Right lung (tissue), 5 donors: ENCODE results near the gene PVR. TPM values are rescaled to one million over a fixed set of nuclear protein-coding genes. Genes with fewer than 3 reads are reported as not detected.
"Not testable (repeated sequence)": the region's sequence is repeated elsewhere in the genome, so short reads cannot be mapped to it uniquely, and the experiment has no call there.

Experiments used
- DNase-seq, 2 donors: peaks; one replicate each; pipeline ENCODE4 v3.0.0-alpha.2; 2013
- polyA plus RNA-seq, 5 donors: library from polyadenylated mRNA; unstranded; fragments of 120-200 nt; gene quantifications; one replicate each; pipeline versions ENCODE4 v1.2.1 to v1.2.3, GENCODE V29; 2013; ENCODE audit warnings: inconsistent platforms in 1 of 5, low replicate concordance in 1 of 5; ENCODE audit not compliant: insufficient read length in 5 of 5, insufficient read depth in 1 of 5

Gene PVR
- polyA plus RNA-seq, 5 donors, result 21.4 to 29.9 (median 24.4) TPM

GRCh38 chr19:44617110-44617880 is 26.4 kb upstream of the PVR start:
- DNase-seq, result no peak

- DNase-seq, result no peak
Observed at GRCh38 chr19:44618640-44619357, 24.9 kb upstream of the PVR start.

GRCh38 chr19:44620667-44621066 is 23.0 kb upstream of the PVR start:
- DNase-seq, result no peak

- DNase-seq, result no peak
Observed at GRCh38 chr19:44621367-44621766, 22.3 kb upstream of the PVR start.

GRCh38 chr19:44623080-44623479 is 20.6 kb upstream of the PVR start:
- DNase-seq, result no peak

- no peak for DNase-seq
Observed at GRCh38 chr19:44623626-44624025, 20.1 kb upstream of the PVR start.

GRCh38 chr19:44624840-44625354 is 18.8 kb upstream of the PVR start:
- no peak for DNase-seq

GRCh38 chr19:44625637-44626036 is 18.1 kb upstream of the PVR start:
- DNase-seq, result not testable (repeated sequence)

GRCh38 chr19:44626048-44626624 is 17.6 kb upstream of the PVR start:
- no peak for DNase-seq

- DNase-seq, result no peak
Observed at GRCh38 chr19:44627631-44628030, 16.1 kb upstream of the PVR start.

GRCh38 chr19:44628793-44629192 is 14.9 kb upstream of the PVR start:
- DNase-seq, result no peak

GRCh38 chr19:44631611-44632010 is 12.1 kb upstream of the PVR start:
- not testable (repeated sequence) for DNase-seq

- DNase-seq, result peak in 1 of 2 donors; percentile 29
Observed at GRCh38 chr19:44634058-44634457, 9.7 kb upstream of the PVR start.

- no peak for DNase-seq
Observed at GRCh38 chr19:44634785-44635184, 8.9 kb upstream of the PVR start.

- DNase-seq, result no peak
Observed at GRCh38 chr19:44635581-44636438, 7.9 kb upstream of the PVR start.

GRCh38 chr19:44636439-44637389 is 7.0 kb upstream of the PVR start:
- DNase-seq, result no peak

- DNase-seq, result no peak
Observed at GRCh38 chr19:44637390-44637764, 6.3 kb upstream of the PVR start.

GRCh38 chr19:44640518-44640917 is 3.2 kb upstream of the PVR start:
- no peak for DNase-seq

GRCh38 chr19:44641501-44642265 is 2.0 kb upstream of the PVR start:
- DNase-seq, result no peak

GRCh38 chr19:44642377-44642776 is 1.3 kb upstream of the PVR start:
- no peak for DNase-seq
